ENCODE measurements around the gene SHISAL1.

GRCh38 chr22:44196241-44196640 is 116.5 kb downstream of the SHISAL1 start:
- no peak for TF ChIP-seq CTCF (conservative IDR thresholded peaks at IDR 0.05; ENCODE audit: low read depth, low read length)
- no peak for TF ChIP-seq EZH2 (IDR thresholded peaks at IDR 0.05; ENCODE audit: low read length, unreplicated experiment)
- TF ChIP-seq EZH2phosphoT487 (IDR thresholded peaks at IDR 0.05; ENCODE audit: borderline replicate concordance, low read length): no peak

All from PC-3 (cell line).